Body of pancreas (tissue), 4 donors: Measurements from ENCODE around the gene CISH.

Source experiments
- CTCF ChIP-seq, 7 experiments: fragments of 450-650 bp in 4 of 7; fragments of 200-600 bp in 3 of 7; sonication (generic) in 3 of 7; IDR thresholded peaks; one replicate each; pipeline ENCODE4 v1.5.1; 2016 to 2019; ENCODE audit warnings: antibody characterized with exemption in 7 of 7
- POLR2A ChIP-seq, 3 donors: fragments of 450-650 bp; IDR thresholded peaks; one replicate each; pipeline ENCODE4 v1.6.1; 2016; ENCODE audit warnings: antibody characterized with exemption in 3 of 3, mild to moderate bottlenecking in 2 of 3

- TF ChIP-seq CTCF (IDR thresholded peaks at IDR 0.05) (no peak), POLR2A (IDR thresholded peaks at IDR 0.05) (no peak)
Measured at GRCh38 chr3:50655009-50655830, 43.6 kb upstream of the CISH start.
